Fibroblast of pulmonary artery (primary cell): ENCODE results near the gene SPSB2.
"Not testable (repeated sequence)": the region's sequence is repeated elsewhere in the genome, so short reads cannot be mapped to it uniquely, and the experiment has no call there.

Experiments used
- DNase-seq: peaks from one replicate; pipeline ENCODE4 v3.0.0-alpha.2; 2010; ENCODE audit warnings: low read depth
- H3K4me3 ChIP-seq: replicated peaks from 2 replicates; pipeline ENCODE4 v1.5.1; 2011; ENCODE audit warnings: low read depth, mild to moderate bottlenecking, control low read depth, low read length, moderate library complexity
- CTCF ChIP-seq: IDR thresholded peaks from 2 replicates; pipeline ENCODE4 v1.5.1; 2011; ENCODE audit warnings: mild to moderate bottlenecking, control low read depth, low read length, inconsistent platforms; ENCODE audit errors: missing control alignments

Gene SPSB2

GRCh38 chr12:6866163-6866919 is 6.8 kb downstream of the SPSB2 start:
- no peak for DNase-seq
- H3K4me3 ChIP-seq = no peak overlapping the region
- TF ChIP-seq CTCF = no peak

GRCh38 chr12:6865307-6865706 is 7.8 kb downstream of the SPSB2 start:
- DNase-seq, H3K4me3 ChIP-seq: not testable (repeated sequence)

GRCh38 chr12:6863586-6864321 is 9.3 kb downstream of the SPSB2 start:
- no peak overlapping the region for H3K4me3 ChIP-seq
- no peak for DNase-seq
- TF ChIP-seq CTCF = no peak

- no peak overlapping the region for H3K4me3 ChIP-seq
- no peak for TF ChIP-seq CTCF
- no peak for DNase-seq
Measured at GRCh38 chr12:6863033-6863432, 10.1 kb downstream of the SPSB2 start.

- TF ChIP-seq CTCF = no peak
- H3K4me3 ChIP-seq = no peak overlapping the region
- DNase-seq = no peak
Measured at GRCh38 chr12:6861391-6861790, 11.7 kb downstream of the SPSB2 start.

- TF ChIP-seq CTCF = no peak
Measured at GRCh38 chr12:6860942-6861341, 12.2 kb downstream of the SPSB2 start.

GRCh38 chr12:6860116-6860515 is 13.0 kb downstream of the SPSB2 start:
- DNase-seq = no peak
- H3K4me3 ChIP-seq = no peak overlapping the region
- TF ChIP-seq CTCF = no peak

More at GRCh38 chr12:6860942-6861341, 12.2 kb downstream of the SPSB2 start:
- no peak overlapping the region for H3K4me3 ChIP-seq
- no peak for DNase-seq
